PC-9 (cell line): ENCODE data around the gene RITA1.

ENCODE experiments used
- CTCF ChIP-seq: fragments of 200-600 bp; sonication (generic); conservative IDR thresholded peaks from 2 replicates; pipeline ENCODE4 v1.6.1; 2017; ENCODE audit warnings: mixed run types, antibody characterized with exemption, mild to moderate bottlenecking, moderate library complexity
- EZH2 ChIP-seq: fragments of 200-600 bp; sonication (generic); IDR thresholded peaks from 2 replicates; pipeline ENCODE4 v1.8.0; 2017; ENCODE audit warnings: antibody characterized with exemption, low read depth

- TF ChIP-seq CTCF (no peak), EZH2 (no peak)
Measured at GRCh38 chr12:113230315-113231234, 45.1 kb downstream of the RITA1 start.
